ENCODE results near the gene ZNF622.
A peak's percentile ranks its signal among the peaks of the same experiment; 100 is the strongest.
"Not testable (repeated sequence)": the region's sequence is repeated elsewhere in the genome, so short reads cannot be mapped to it uniquely, and the experiment has no call there.

Gene ZNF622

DNA sequence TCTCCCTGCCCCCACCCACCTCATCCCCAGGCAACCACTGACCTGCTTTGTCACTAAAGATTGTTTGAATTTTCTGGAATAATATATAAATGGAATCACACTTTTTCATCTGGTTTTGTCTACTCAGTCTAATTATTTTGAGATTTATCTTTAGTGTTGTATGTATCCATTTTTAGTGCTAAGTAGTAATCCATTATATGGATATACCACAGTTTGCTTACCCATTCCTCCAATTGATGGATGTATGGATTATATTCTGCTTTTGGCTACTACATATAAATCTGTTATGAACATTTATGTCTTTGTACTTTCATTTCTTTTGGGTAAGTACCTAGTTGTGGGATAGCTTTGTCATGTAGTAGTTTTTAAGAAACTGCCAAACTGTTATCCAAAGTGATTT, 14.5 kb upstream of the ZNF622 start:
- DNase-seq: no peak

DNA sequence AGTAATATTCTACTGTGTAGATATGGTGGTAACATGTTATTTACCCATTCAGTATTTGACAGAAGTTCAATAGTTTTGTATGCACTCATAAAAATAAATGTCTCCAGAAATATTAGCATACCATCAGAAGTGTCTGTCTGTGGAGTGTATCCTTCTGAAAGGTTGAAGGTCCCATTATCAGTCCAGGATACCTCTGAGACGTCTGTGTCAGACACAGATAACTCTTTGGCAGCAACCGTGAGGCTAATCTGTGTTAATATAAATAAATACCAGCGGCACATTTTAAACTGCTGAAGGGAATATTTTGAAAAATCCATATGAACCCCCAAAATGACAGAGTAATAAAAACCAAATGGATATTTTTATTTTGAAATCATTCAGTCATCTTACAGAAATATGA, 11.9 kb upstream of the ZNF622 start:
- no peak for DNase-seq

DNA sequence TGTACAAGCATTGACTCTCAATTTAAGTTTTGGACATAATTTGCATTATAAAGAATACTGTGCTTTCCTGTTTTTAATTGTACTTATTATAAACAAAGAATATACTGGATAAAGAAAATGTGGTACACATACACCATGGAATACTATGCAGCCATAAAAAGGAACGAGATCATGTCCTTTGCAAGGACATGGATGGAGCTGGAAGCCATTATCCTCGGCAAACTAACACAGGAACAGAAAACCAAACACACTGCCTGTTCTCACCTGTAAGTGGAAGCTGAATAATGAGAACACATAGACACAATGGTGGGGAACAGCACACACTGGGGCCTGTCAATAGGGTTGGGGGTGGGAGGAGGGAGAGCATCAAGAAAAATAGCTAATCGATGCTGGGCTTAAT, 10.8 kb upstream of the ZNF622 start:
- not testable (repeated sequence) for DNase-seq

DNA sequence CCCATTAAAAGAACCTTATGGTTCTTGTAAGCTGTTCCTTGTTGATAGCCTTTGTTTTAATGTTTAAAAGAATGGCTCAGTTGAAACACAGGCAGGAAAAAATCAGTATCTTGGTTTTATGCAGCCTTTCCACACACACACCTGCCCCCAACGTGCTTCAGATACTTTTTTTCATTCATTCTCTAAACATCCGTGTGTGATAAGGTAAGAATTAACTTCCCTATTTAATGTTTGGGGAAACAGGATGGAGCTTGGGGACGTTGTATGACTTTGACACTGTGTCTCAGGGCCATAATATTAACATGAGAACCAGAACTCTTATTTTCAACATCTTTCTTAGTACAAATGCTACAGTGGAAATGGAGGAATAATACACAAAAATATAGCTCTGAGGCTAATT, 5.8 kb upstream of the ZNF622 start:
- DNase-seq: no peak

DNA sequence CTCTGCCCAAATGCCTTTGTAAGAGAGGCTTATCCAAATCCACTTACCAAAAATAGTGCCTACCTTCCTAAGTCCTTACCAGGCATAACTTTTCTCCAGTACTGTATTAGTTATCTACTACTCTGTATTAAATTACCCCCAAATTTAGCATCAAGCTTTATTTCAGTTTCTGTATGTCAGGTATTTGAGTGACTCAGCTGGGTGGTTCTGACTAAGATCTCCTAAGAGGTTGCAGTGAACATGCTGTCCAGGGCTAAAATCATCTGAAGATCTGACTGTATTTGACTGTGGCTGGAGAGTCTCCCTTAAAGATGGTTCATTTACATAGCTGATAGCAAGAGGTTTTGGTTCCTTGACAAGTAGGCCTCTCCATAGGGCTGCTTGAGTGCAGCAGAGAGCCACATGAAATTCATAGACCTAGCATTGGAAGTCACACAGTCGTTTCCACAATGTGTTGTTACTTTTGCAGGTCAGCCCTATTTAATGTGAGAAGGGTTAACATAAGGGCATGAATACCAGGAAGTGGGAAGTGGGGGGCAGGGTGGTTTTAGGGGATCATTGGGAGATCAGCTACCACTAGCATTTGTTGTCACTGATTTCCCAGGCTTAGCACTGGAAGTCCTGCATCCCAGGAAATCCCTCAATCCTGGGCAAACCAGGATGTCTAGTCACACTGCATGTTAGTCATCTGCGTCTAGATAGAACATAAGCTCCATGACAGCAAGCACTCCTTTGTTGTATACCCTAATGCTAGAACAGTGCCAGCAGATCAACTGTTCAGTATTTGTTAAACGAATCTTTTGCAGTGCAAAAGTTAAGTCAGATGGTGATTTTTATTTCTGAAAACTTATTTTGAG, 2.0 kb upstream of the ZNF622 start:
- no peak for DNase-seq

DNA sequence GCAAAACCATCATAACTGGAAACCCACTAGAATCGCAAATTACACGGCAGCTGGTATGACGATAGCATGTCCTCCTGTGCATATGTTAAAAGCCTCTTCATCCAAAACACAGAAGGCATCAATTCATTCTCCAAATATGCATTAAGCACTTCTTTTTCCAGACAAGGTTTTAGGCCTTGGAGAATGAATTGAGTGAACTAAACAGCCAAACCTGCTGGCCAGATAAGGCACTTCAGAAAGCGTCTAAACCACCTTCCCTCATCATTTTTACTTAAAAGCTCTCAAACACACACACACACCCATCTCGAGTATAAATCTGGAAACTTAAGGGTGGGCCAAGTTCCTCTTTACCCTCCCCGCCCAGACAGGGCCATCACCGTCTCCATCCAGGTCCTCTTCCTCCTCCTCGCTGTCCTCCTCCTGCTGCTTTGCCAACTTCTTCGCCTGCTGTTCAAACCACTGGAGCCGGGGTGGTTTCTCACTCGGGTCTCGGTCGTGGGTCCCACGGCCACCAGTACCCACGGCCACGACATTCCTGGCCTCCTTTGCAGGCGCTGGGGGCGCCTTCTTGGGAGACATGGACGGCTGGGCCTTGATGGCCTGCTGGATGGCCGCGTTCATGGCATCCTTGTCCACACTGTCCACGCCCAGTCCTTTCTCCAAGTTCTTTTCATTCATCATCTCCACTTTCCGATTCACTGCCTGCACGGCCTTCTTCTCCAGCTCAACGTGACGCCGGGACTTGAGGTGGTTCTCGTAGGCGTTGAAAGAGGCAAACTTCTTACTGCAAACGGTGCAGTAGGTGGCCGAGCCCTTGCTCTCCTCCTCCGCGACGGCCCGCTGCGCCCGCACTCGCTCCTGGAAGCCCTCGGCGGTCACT, 696 bp downstream of the ZNF622 start:
- no peak for DNase-seq

DNA sequence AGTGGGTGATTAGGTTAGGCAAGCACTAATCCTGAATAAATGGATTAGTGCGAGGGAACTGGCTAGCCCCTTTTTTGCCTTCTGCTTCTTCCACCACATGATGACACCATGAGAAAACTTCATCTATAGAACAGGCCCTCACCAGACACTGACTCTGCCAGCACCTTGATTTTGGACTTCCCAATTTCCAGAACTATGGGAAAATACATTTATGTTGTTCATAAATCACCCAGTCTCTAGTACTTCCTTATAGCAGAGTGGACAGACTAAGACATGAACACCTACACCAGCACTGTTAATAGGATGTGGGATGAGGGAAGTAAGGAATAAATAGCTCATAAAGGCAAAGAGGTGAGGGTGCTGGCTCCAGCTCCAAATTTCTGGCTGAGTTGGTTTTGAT, 1.4 kb downstream of the ZNF622 start:
- no peak for DNase-seq

DNA sequence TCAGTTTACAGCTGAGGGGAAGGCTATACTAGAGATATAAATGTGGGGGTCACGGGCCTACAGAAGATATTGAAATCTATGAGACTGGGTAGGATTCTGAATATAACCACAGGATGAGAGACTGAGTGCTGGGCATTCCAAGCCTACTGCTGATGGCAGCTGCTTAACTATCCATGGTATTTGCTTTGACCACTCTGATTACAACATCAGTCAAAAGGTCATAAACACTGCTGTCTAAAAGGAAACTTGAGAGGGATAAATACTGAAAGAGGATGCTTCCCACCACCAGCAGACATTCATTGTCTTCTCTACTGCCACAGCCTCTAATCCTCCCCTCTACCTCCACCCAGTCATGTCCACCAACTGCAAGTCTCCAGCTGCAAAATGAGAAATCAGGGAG, 3.8 kb downstream of the ZNF622 start:
- no peak for DNase-seq

DNA sequence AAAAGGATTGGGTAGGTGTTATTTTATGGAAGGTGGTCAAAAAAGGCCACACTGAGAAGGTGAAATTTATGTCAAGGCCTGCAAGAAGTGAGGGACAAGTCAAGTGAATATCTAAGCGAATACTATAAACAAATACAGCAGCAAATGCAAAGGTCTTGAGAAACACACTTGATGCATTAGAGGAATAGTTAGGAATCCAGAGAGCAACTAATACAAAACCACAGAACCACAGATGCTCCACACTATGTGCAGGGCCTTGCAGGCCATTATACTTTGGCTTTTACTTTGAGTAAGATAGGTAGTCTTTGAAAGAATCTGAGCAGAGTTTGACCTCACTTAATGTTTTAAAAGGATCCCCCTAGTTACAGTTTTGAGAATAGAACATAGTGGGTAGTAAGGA, 4.6 kb downstream of the ZNF622 start:
- no peak for DNase-seq

DNA sequence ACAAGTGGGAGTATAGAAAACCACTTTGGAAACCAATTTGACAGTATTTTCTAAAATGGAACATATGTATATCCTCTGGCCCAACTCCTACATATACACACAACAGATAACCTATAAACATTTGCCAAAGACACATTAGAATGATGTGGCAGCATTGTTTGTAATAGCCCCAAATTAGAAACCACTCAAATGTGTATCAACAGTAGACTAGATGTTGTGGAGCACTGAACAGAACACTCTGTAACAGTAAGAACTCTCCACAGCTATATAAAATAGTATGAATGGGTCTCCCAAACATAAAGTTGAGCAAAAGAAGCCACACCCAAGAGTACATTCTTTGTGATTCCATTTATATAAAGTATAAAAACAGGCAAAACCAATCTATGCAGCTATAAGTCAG, 6.1 kb downstream of the ZNF622 start:
- DNase-seq: no peak

DNA sequence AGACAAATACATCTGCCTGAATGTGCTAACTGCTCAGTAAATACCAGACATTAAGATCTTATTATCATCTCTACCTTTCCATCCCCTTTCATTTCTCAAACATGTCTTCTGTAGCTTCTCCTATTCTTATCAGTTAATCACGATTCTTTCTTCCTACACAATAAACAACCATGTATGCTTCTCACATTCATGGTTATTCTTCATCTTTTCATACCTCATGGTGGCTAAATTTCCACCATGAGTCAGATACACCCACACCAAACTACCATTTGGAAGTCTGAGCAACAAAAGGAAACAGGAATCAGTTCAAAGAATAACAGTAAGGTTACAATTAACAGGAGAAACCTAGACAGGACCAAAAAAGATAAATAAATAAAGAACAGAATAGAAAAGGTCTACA, 7.7 kb downstream of the ZNF622 start:
- DNase-seq: no peak

DNA sequence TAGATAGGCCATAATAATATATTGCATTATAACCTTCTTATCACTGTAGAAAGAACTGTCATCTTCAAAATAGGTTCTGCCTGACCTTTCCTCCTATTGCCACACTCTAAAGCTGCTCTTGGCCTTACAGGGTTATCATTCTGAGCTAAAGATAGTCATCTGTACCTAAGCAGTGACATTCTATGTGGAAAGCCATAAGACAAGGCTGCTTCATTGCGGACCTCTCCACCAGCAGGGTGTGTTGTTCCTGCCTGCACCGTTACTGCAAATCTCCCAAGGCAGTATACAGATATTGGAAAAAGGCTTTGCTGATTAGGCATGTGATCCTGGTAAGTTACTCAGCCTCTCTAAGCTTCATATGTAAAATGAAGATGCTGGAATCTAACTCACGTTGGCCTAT, 8.1 kb downstream of the ZNF622 start:
- DNase-seq: no peak

DNA sequence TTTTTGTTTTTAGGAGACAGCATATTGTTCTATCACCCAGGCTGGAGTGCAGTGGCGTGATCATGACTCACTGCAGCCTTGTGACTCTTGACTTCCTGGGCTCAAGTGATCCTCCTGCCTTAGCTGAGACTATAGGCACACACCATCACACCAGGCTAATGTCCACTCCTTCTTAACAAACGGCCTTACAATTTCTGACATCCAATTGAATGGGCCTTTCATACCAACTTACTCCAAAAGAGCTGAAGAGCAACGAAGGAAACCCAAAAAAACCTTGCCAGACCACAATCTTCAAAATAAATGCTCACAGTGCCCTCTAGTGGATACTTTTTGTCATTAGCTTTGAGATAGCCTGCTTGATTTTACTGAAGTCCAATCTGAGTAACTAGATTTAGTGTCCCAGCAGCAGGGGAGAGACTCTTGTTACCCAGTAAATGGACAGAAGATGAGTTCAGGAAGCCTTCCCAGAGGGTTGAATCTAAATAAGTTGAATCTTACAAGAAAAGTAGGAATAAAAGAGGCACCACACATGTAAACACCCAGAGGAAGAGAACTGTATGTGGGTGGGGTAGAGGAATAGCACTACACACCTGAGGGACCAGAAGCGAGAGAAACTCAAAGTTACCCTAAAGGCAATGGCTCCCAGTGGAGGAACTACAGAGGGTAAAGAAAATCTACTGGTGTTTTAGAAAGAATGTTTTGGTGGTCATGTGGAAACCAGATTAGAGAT, 9.3 kb downstream of the ZNF622 start:
- DNase-seq: peak; percentile 50

DNA sequence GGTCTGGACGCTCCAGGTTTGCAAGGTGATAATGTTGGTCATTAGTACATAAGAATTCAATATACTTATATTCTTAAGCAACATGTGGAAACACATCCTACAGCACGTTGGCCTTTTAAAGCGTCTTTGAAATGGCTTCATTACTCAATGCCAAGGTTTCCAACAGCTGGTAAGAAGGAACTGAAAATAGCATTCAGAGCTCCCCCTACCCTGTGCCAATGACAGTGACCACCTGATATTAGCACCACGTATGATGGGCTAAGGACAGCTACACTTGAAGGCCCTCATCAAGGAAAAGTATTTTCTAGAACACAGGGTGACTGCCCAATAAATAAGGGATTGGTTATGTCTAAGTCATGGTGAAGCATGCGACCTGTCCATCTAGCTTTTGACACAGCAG, 9.9 kb downstream of the ZNF622 start:
- DNase-seq: no peak

DNA sequence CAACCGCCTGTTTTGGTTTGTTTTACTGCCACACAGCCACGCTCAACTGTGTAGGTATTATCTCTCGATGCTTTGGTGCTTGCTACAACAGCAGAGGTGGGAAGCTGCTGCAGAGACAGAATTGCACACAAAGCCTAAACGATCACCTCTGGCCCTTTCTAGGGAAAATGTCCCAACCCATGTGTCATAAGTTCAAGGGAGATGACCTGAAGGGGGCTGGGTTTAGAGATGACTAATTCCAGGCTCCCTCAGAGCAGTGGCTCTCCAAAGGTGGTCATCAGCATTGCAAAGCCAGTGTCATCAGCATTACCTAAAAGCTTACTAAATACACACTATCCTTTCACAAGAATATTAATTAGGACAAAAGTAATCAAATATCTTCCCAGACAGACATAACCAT, 10.9 kb downstream of the ZNF622 start:
- no peak for DNase-seq

DNA sequence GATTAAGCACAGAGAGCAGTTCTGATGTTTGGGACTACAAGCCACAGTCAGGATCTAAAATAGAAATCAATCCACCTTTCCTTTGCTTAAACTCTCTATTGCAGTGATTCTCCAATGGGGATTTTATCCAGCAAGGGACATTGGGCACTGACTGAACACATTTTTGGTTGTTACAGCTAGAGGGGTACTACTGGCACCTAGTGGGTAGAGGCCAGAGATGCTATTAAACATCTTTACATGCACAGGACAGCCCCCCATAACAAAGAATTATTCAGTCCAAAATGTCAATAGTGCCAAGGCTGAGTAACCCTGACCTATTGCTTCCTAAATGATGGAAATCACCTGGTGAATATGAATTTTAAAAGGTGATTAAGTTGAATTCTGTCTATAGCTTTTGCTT, 12.0 kb downstream of the ZNF622 start:
- peak; percentile 8 for DNase-seq

DNA sequence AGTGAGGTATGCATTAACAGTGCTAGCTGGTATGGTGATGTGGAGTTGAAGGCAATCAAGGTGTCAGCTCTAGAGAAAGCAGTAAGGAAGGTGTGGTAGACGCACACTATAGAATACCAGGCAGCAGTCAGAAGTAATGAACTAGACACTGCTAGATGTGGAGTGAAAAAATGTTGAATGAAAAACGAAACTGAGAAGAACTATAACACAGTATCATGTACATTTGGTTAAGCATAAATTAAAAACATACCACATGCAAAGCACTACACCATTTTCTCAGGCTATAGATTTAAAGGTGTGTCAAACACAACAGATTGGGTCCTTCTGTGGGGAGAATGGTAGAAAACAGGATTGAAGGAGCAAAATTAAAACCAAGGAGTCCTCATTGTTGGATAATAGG, 15.4 kb downstream of the ZNF622 start:
- no peak for DNase-seq

DNA sequence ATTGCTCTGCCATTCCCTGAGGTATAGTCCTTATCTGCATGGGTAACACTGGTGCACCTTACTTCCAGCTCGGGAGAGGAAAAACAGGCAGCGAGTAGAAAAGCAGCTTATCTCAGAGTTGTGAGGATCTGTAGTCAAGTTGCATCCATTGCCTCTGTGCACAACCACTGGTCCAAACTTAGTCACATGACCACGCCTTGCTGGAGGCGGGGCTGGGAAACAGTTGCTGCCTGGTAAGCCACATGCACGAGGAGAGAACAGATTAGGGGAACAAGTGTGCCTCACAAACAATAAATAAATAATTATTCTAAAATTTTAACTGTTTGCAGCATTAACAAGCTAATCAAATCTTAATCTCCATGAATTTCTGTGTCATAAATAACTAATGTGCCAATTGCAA, 18.6 kb downstream of the ZNF622 start:
- no peak for DNase-seq

DNA sequence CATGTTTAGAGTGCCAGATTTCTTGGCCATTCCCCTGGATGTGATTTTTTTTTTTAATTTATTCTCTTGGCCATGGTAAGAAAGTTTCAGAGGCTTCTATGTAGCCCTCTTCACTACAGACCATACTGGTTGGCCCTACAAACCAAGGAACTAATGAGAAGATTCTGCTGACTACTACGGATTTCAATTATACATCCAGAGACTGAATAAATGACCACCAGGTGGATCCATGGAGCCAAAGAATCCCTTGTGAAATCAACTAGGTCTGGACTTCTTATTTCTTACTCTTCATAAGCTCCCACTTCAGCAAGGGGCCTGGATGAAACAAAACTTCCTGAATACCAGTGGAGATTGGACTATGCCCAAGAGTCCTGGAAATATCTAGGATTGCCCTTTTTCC, 27.6 kb downstream of the ZNF622 start:
- DNase-seq: no peak

DNA sequence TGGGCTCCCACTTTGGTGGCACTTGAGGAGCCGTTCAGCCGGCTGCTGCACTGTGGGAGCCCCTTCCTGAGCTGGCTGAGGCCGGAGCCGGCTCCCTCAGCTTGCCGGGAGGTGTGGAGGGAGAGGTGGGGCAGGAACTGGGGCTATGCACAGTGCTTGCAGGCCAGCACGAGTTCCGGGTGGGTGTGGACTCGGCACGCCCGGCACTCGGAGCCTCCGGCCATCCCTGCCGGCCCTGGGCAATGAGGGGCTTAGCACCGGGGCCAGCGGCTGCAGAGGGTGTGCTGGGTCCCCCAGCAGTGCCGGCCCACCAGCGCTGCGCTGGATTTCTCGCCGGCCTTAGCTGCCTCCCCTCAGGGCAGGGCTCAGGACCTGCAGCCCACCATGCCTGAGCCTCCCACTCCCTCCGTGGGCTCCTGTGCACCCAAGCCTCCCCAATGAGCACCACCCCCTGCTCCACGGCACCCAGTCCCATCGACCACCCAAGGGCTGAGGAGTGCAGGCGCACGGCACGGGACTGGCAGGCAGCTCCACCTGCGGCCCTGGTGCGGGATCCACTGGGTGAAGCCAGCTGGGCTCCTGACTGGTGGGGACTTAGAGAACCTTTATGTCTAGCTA, 29.4 kb downstream of the ZNF622 start:
- not testable (repeated sequence) for DNase-seq

DNA sequence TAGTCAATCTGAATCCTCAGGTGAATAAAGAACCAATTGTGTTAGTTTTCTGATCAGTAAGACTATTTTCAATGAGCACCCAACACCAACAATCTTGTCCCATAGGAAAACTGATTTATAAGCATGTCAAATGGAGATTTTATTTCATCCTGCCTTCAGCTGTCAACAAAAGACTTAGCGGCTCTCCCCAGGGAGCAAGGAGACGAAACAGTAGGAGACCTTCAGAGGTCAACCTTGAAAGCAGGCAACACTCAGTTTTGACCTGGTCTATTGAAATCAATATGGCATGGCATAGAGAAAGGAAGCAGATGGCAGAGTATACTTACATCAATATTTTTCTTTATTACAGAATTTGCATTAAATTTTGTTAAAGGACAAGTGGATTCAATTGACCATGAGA, 34.1 kb downstream of the ZNF622 start:
- DNase-seq: peak; percentile 43

DNA sequence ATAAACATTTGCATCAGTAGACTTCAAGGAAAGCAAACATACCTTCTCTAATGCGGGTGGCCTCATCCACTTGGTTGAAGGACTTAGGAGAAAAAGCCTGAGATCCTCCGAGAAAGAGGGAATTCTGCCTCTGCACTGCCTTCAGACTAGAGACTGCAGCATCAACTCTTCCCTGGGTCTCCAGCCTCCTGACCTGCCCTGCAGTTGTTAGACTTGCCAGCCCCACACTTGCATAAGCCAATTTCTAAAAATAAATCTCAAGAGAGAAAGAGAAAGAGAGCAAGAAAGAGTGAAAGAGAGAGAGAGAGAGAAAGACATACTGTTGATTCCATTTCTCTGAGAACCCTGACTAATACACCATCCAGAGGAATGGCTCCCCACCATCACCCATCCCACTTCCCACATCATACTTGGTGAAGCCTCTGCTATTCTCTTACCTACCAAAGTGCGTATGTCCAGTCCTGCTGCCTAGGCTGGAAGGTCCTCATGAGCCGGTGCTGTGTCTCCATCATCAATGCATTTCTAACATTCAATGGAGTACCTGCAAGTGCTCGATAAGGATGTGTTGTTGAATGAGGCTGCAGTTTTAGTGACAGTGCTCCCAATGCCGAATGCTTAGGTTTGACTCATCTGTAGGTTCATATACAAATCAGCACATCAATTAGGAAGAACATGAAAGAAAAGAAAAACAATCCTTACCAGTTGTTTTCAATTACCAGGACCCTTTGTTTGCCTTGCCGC, 35.1 kb downstream of the ZNF622 start:
- no peak for DNase-seq

Data from NCI-H1417 treated with DMSO at 0.1 percent for 48 hours (cell line).